ENCODE data around the gene PLCH2. TPM values are rescaled to one million over a fixed set of nuclear protein-coding genes. Genes with fewer than 3 reads are reported as not detected.

The PLCH2 gene
- total RNA-seq, 1 donor, result under 0.01 TPM

DNA sequence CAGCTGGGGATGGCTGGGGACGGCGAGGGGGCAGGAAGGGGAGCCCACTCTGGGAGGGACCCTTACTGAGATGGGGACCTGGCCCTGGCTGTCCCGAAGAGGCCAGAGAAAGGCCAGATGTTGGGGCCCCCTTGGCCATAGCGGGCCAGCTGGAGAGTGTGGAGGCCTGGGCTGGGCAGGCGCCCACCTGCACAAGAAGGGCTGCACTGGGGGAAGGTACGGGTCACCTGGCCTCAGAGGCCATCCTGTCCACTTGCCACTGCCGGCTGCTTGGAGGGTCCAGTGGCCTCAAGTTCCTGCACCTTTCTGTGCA is 5.0 kb upstream of the PLCH2 start:
- TF ChIP-seq, protein P1, sequence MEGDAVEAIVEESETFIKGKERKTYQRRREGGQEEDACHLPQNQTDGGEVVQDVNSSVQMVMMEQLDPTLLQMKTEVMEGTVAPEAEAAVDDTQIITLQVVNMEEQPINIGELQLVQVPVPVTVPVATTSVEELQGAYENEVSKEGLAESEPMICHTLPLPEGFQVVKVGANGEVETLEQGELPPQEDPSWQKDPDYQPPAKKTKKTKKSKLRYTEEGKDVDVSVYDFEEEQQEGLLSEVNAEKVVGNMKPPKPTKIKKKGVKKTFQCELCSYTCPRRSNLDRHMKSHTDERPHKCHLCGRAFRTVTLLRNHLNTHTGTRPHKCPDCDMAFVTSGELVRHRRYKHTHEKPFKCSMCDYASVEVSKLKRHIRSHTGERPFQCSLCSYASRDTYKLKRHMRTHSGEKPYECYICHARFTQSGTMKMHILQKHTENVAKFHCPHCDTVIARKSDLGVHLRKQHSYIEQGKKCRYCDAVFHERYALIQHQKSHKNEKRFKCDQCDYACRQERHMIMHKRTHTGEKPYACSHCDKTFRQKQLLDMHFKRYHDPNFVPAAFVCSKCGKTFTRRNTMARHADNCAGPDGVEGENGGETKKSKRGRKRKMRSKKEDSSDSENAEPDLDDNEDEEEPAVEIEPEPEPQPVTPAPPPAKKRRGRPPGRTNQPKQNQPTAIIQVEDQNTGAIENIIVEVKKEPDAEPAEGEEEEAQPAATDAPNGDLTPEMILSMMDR (IDR thresholded peaks at IDR 0.05; ENCODE audit: insufficient read depth, low read depth, low read length), result no peak
- H3K4me3 ChIP-seq (ENCODE audit: low read depth, low read length), result no peak overlapping the region
- no peak for DNase-seq (ENCODE audit: low read depth)

GRCh38 chr1:2471587-2472001 is 4.5 kb upstream of the PLCH2 start:
- no peak for DNase-seq (ENCODE audit: low read depth)
- TF ChIP-seq, protein P1 (IDR thresholded peaks at IDR 0.05; ENCODE audit: insufficient read depth, low read depth, low read length), result no peak
- no peak overlapping the region for H3K4me3 ChIP-seq (ENCODE audit: low read depth, low read length)

GRCh38 chr1:2472109-2472508 is 4.0 kb upstream of the PLCH2 start:
- H3K4me3 ChIP-seq (ENCODE audit: low read depth, low read length), result no peak overlapping the region
- TF ChIP-seq, protein P1 (IDR thresholded peaks at IDR 0.05; ENCODE audit: insufficient read depth, low read depth, low read length), result no peak
- DNase-seq (ENCODE audit: low read depth), result no peak

DNA sequence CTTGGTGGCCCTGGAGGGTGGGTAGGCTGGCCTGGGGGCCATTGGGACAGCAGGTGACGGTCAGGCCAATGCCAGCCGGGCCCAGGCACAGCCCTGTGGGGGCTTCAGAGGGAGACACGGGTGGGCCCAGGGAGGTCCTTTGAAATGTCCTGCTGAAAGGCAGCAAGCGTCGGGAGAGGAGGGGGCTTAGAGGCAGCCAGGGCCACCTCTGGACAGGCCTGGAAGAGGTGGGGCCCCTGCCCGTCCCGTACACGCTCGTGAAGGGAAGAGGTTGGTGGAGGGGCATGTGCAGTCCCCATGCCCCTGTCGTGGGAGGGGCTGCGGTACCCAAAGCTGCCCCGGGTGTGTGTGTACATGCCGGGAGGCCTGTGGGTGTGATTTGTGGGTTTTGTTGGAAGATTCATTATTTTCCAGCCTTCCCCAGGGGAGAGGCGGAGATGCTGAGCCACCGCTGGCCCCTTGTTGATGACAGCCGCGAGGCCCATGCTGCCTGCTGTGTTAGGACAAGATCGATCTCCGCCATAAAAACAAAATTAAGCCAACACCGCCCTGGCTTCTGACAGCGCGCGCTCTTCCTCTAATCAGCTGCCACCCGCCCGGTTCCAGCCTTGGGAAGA is 3.4 kb upstream of the PLCH2 start:
- TF ChIP-seq, protein P1 (IDR thresholded peaks at IDR 0.05; ENCODE audit: insufficient read depth, low read depth, low read length), result no peak
- no peak overlapping the region for H3K4me3 ChIP-seq (ENCODE audit: low read depth, low read length)
- no peak for DNase-seq (ENCODE audit: low read depth)

DNA sequence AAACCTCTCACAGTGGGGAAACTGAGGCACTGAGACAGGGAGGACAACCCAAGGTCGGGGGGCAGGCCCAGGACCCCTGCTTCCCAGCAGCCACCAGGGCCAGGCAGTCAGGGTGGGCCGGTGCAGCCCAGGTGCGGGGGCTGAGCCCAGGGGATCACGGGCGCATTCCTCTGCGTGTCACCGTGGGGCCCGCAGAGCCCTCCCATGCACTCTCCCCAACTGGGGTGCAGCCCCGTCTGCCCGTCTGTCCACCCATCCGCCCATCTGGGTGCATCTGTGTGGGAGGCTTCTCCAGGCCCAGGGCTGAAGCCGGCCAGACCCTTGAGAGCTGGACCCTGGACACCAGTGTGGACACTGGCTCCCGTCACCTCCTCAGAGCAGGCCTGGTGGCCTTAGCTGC is 2.9 kb upstream of the PLCH2 start:
- no peak for DNase-seq (ENCODE audit: low read depth)
- TF ChIP-seq, protein P1 (IDR thresholded peaks at IDR 0.05; ENCODE audit: insufficient read depth, low read depth, low read length), result no peak
- no peak overlapping the region for H3K4me3 ChIP-seq (ENCODE audit: low read depth, low read length)

DNA sequence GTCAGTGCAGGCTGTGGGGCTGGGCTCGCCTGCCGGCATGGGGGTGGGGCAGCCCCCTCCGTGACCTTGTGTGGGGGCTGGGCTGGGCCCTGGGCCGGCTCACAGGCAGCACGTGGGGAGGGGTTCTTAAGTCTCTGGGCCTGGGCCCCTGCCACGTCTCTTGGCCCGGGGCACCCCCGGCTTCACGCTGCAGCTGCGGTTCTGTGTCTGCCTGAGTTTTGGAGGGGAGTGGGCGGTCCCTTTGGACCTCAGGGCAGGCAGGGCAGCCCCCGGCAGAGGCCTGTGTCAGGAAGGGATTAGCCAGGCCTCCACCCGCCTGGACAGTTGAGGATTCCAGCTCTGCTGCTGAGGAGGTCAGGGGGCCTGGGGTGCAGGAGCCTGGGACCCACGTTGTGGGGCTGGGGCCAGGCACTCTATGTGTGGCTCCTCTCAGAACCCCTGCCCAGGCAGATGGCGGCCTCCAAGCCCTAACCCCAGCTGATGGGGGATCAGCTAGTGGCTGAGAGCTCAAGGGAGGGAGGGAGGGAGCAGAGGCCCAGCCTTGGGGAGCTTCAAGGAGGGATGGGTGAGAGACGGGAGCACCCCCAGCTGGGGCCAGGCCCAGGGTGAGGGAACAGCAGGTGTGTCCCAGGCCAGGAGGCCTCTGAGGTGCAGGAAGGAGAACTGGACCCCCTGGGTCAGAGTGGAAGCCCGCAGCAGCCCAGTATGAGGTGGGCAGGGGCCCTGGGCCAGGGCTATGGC is 1.8 kb upstream of the PLCH2 start:
- H3K4me3 ChIP-seq (ENCODE audit: low read depth, low read length), result no peak overlapping the region
- no peak for DNase-seq (ENCODE audit: low read depth)
- TF ChIP-seq, protein P1 (IDR thresholded peaks at IDR 0.05; ENCODE audit: insufficient read depth, low read depth, low read length), result no peak

Data from fibroblast of villous mesenchyme (primary cell).